Kidney (tissue), 14 donors: ENCODE results near the gene SPIRE1. TPM values are rescaled to one million over a fixed set of nuclear protein-coding genes. Genes with fewer than 3 reads are reported as not detected.
A peak's percentile ranks its signal among the peaks of the same experiment; 100 is the strongest.

Experiments
- DNase-seq, 5 donors: peaks; one replicate each; pipeline ENCODE4 v3.0.0-alpha.2; 2013 to 2020
- FAIRE-seq: peaks from 2 replicates; lab custom pipeline; 2012; peaks lifted over from hg19 to GRCh38; lab: Jason Lieb, UNC
- H3K27ac ChIP-seq, 2 donors: one replicate each; pipeline ENCODE4 v1.7.0; 2013; ENCODE audit warnings: low read depth in 2 of 2, low read length in 2 of 2, inconsistent platforms in 1 of 2
- H3K27me3 ChIP-seq: one replicate; pipeline ENCODE4 v1.7.1; 2013; ENCODE audit warnings: low read length, inconsistent platforms; ENCODE audit not compliant: control insufficient read depth, insufficient read depth
- H3K36me3 ChIP-seq, 3 donors: one replicate each; pipeline versions ENCODE4 v1.7.0 to v1.7.1; 2013; ENCODE audit warnings: low read length in 3 of 3, control low read depth in 1 of 3, inconsistent platforms in 1 of 3; ENCODE audit not compliant: insufficient read depth in 3 of 3, control insufficient read depth in 2 of 3
- H3K4me1 ChIP-seq, 3 donors: one replicate each; pipeline versions ENCODE4 v1.7.0 to v1.7.1; 2013; ENCODE audit warnings: low read length in 3 of 3, inconsistent platforms in 1 of 3, low read depth in 1 of 3; ENCODE audit not compliant: control insufficient read depth in 2 of 3, insufficient read depth in 2 of 3
- H3K4me3 ChIP-seq, 3 donors: one replicate each; pipeline versions ENCODE4 v1.7.0 to v1.8.1; 2013; ENCODE audit warnings: low read length in 3 of 3, control low read depth in 1 of 3, inconsistent platforms in 1 of 3
- H3K9ac ChIP-seq, 3 donors: one replicate each; pipeline versions ENCODE4 v1.7.0 to v1.7.1; 2013; ENCODE audit warnings: low read length in 3 of 3, control low read depth in 1 of 3, inconsistent platforms in 1 of 3
- H3K9me3 ChIP-seq, 3 donors: one replicate each; pipeline versions ENCODE4 v1.7.0 to v1.7.1; 2013; ENCODE audit warnings: low read length in 3 of 3, control low read depth in 1 of 3, inconsistent platforms in 1 of 3; ENCODE audit not compliant: control insufficient read depth in 2 of 3, insufficient read depth in 1 of 3
- intact Hi-C: fragments of 100-400 bp; cut with DNase I; formaldehyde crosslinking; loops from one replicate; pipeline ENCODE4 v1.11.1; 2022
- polyA plus RNA-seq: library from polyadenylated mRNA; stranded (reverse); fragments of 350-450 nt; fragmentation: Illumina TruSeq; extraction: RNeasy Lipid Tissue Mini Kit (QIAGEN cat#74804); gene quantifications from one replicate; pipeline ENCODE4 v1.2.3, GENCODE V29; 2014; ENCODE audit warnings: low read depth, low replicate concordance; ENCODE audit not compliant: insufficient read depth
- total RNA-seq: library from RNA; stranded (reverse); fragmentation: NEBNext Ultra II Directional; extraction: Animal tissue kit (Norgen Biotek cat#: 25700); gene quantifications from one replicate; pipeline ENCODE4 v1.2.1, GENCODE V29; 2021
- TF ChIP-seq, protein P1 (sequence below): IDR thresholded peaks from 3 replicates; pipeline ENCODE4 v1.5.1; 2012; ENCODE audit warnings: mild to moderate bottlenecking, moderate library complexity, borderline replicate concordance; ENCODE audit not compliant: insufficient read depth; ENCODE audit errors: extremely low read depth
- donor health status: control.
- donor health status: control.
- donor health status: control.
- donor health status: control.
- donor health status: control.
- donor health status: DM: yes; HTN: yes; CAD: no.
- donor health status: Normal renal cell carcinoma (clear cell type).

Gene SPIRE1
- total and polyA plus RNA-seq, 2 donors from 2014 or later = 12.3 to 35.1 TPM

GRCh38 chr18:12702221-12703095 is 44.6 kb upstream of the SPIRE1 start, which contains the start of the genes CEP76 and PSMG2:
TSS of gene CEP76 (minus strand) at chr18:12702723. CDS start at chr18:12702548, 175 bp downstream.
TSS of gene PSMG2 (plus strand) at chr18:12703042. CDS start at chr18:12703108, 66 bp downstream.
- peak within 1 kb of the TSS; percentile 98 to 99 for H3K27ac ChIP-seq
- H3K27me3 ChIP-seq = no peaks in the 10 kb centered on the region
- H3K4me1 ChIP-seq = peaks cover 2 to 18% (median 11%) of the 10 kb centered on the region in 3 donors
- no peak for FAIRE-seq
- H3K9me3 ChIP-seq = no peaks in the 10 kb centered on the region
- H3K36me3 ChIP-seq = peaks cover 3 to 9% (median 7%) of the 10 kb centered on the region in 3 donors
- intact Hi-C loops = no loop called here
- TF ChIP-seq, protein P1, sequence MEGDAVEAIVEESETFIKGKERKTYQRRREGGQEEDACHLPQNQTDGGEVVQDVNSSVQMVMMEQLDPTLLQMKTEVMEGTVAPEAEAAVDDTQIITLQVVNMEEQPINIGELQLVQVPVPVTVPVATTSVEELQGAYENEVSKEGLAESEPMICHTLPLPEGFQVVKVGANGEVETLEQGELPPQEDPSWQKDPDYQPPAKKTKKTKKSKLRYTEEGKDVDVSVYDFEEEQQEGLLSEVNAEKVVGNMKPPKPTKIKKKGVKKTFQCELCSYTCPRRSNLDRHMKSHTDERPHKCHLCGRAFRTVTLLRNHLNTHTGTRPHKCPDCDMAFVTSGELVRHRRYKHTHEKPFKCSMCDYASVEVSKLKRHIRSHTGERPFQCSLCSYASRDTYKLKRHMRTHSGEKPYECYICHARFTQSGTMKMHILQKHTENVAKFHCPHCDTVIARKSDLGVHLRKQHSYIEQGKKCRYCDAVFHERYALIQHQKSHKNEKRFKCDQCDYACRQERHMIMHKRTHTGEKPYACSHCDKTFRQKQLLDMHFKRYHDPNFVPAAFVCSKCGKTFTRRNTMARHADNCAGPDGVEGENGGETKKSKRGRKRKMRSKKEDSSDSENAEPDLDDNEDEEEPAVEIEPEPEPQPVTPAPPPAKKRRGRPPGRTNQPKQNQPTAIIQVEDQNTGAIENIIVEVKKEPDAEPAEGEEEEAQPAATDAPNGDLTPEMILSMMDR = no peak
- peak; percentile 89 to 96 (median 93) for DNase-seq
- H3K9ac ChIP-seq = peak within 1 kb of the TSS; percentile 80 to 95 (median 88)
- H3K4me3 ChIP-seq = peak within 1 kb of the TSS; percentile 82 to 96 (median 87)

GRCh38 chr18:12701161-12701560 is 43.3 kb upstream of the SPIRE1 start:
- Histone ChIP-seq H3K27me3 (no peaks in the 10 kb centered on the region), H3K9me3 (no peaks in the 10 kb centered on the region), H3K4me1 (peaks cover 2 to 18% (median 11%) of the 10 kb centered on the region in 3 donors), H3K4me3 (peak overlapping the region; percentile 82 to 96 (median 87)), H3K27ac (no peak overlapping the region), H3K36me3 (peaks cover 2 to 7% (median 3%) of the 10 kb centered on the region in 3 donors), H3K9ac (no peak overlapping the region)
- no peak for FAIRE-seq
- DNase-seq = no peak
- intact Hi-C loops = no loop called here
- TF ChIP-seq, protein P1 = no peak

- no peak for DNase-seq
- peaks cover 3 to 7% (median 4%) of the 10 kb centered on the region in 3 donors for H3K36me3 ChIP-seq
- H3K9me3 ChIP-seq = no peaks in the 10 kb centered on the region
- no peaks in the 10 kb centered on the region for H3K27me3 ChIP-seq
- H3K4me1 ChIP-seq = peaks cover 2 to 17% (median 11%) of the 10 kb centered on the region in 3 donors
- no peak overlapping the region for H3K4me3 ChIP-seq
- intact Hi-C loops = no loop called here
- TF ChIP-seq, protein P1 = no peak
- H3K9ac ChIP-seq = no peak overlapping the region
- H3K27ac ChIP-seq = no peak overlapping the region
- FAIRE-seq = no peak
Measured at GRCh38 chr18:12699747-12700146, 41.8 kb upstream of the SPIRE1 start.
